NT2/D1 (cell line): Measurements from ENCODE around the gene SF3B3.

Experiments used
- SUZ12 ChIP-seq: IDR thresholded peaks from 2 replicates; pipeline ENCODE4 v1.6.1; 2011; ENCODE audit not compliant: insufficient read length, insufficient read depth; ENCODE audit errors: extremely low read depth
- YY1 ChIP-seq: IDR thresholded peaks from 2 replicates; pipeline ENCODE4 v1.6.1; 2011; ENCODE audit not compliant: insufficient read length, insufficient read depth
- ZNF274 ChIP-seq: IDR thresholded peaks from 2 replicates; pipeline ENCODE4 v1.6.1; 2011; ENCODE audit warnings: mild to moderate bottlenecking, low read depth, low read length

DNA sequence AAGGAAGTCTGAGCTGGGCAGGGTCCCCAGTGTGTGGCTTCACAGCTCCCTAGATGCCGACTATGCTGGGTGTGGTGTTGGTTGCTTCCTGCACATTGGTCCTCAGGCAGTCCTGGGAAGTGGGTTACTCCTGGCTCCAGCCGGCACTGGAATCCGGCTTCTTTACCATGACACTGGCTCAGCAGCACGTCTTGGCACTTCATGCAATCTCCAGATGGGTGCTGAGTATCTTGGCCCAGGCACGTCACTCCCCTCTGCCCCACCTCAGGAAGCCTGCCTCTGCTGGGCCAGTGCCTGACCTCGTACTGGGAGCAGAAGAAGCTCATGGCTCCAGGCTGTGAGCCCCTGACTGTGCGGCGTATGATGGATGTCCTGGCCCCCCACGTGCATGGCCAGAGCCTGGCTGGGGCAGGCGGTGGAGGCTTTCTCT, 44.7 kb upstream of the SF3B3 start:
- no peak for TF ChIP-seq YY1
- no peak for TF ChIP-seq SUZ12
- no peak for TF ChIP-seq ZNF274
